ENCODE data around the gene TREML1. TPM values are rescaled to one million over a fixed set of nuclear protein-coding genes. Genes with fewer than 3 reads are reported as not detected.

TREML1 gene
- total and polyA plus RNA-seq, 11 donors: 0.07 to 0.29 TPM; not detected in 9

- DNase-seq: no peak
- H3K36me3 ChIP-seq: no peaks in the 10 kb centered on the region
- no peak for ATAC-seq
- WGBS, 4 donors: 82 to 85% (median 83%) methylated on average over 2 of the region's 2 CpGs
- H3K27ac ChIP-seq: no peak overlapping the region
- H3K4me3 ChIP-seq: no peak overlapping the region
- peaks cover 0 to 35% (median 0%) of the 10 kb centered on the region in 9 donors for H3K27me3 ChIP-seq
- H3K4me1 ChIP-seq: no peaks in the 10 kb centered on the region
- intact Hi-C loops (cut with DNase I): no loop called here
- TF ChIP-seq POLR2A (IDR thresholded peaks at IDR 0.05): no peak
- no peak for TF ChIP-seq CTCF (IDR thresholded peaks at IDR 0.05)
- H3K9me3 ChIP-seq: no peaks in the 10 kb centered on the region
Measured at GRCh38 chr6:41174610-41175009, 20.5 kb upstream of the TREML1 start.

- DNase-seq: no peak
- Histone ChIP-seq H3K4me1 (no peaks in the 10 kb centered on the region), H3K27me3 (peaks cover 0 to 23% (median 0%) of the 10 kb centered on the region in 9 donors), H3K36me3 (no peaks in the 10 kb centered on the region), H3K27ac (no peak overlapping the region), H3K4me3 (no peak overlapping the region), H3K9me3 (no peaks in the 10 kb centered on the region)
- intact Hi-C loops (cut with DNase I): no loop called here
- ATAC-seq: no peak
- no peak for TF ChIP-seq CTCF (IDR thresholded peaks at IDR 0.05)
- no peak for TF ChIP-seq POLR2A (IDR thresholded peaks at IDR 0.05)
- 17 to 25% (median 21%) methylated on average over 3 of the region's 3 CpGs for WGBS, 4 donors
Measured at GRCh38 chr6:41171908-41172307, 17.8 kb upstream of the TREML1 start.

- peaks cover 0 to 22% (median 0%) of the 10 kb centered on the region in 9 donors for H3K27me3 ChIP-seq
- intact Hi-C loops (cut with DNase I): no loop called here
- no peak overlapping the region for H3K4me3 ChIP-seq
- DNase-seq (no peak), ATAC-seq (no peak)
- WGBS, 4 donors: 47 to 68% (median 60%) methylated on average over 4 of the region's 4 CpGs
- no peaks in the 10 kb centered on the region for H3K4me1 ChIP-seq
- TF ChIP-seq POLR2A (IDR thresholded peaks at IDR 0.05) (no peak), CTCF (IDR thresholded peaks at IDR 0.05) (no peak)
- no peak overlapping the region for H3K27ac ChIP-seq
- H3K9me3 ChIP-seq: no peaks in the 10 kb centered on the region
- no peaks in the 10 kb centered on the region for H3K36me3 ChIP-seq
Measured at GRCh38 chr6:41170547-41171160, 16.5 kb upstream of the TREML1 start.

GRCh38 chr6:41167173-41167963 is 13.2 kb upstream of the TREML1 start:
- Histone ChIP-seq H3K27ac (no peak overlapping the region), H3K36me3 (no peaks in the 10 kb centered on the region), H3K4me1 (peaks cover 0 to 4% (median 0%) of the 10 kb centered on the region in 12 donors), H3K9me3 (no peaks in the 10 kb centered on the region), H3K27me3 (peaks cover 0 to 15% (median 0%) of the 10 kb centered on the region in 9 donors), H3K4me3 (no peak overlapping the region)
- ATAC-seq: peak in 1 of 4 donors; percentile 20
- intact Hi-C loops (cut with DNase I): no loop called here
- 59 to 65% (median 62%) methylated on average over 5 of the region's 5 CpGs for WGBS, 4 donors
- TF ChIP-seq CTCF (IDR thresholded peaks at IDR 0.05): no peak
- no peak for TF ChIP-seq POLR2A (IDR thresholded peaks at IDR 0.05)
- DNase-seq: no peak
